GM12874 (cell line): ENCODE results near the gene IGF2BP1.

Experiments
- TF ChIP-seq, protein P1 (sequence below): IDR thresholded peaks from 2 replicates; pipeline ENCODE4 v1.5.1; 2011; ENCODE audit warnings: low read depth, mild to moderate bottlenecking, control low read depth, low read length, moderate library complexity; ENCODE audit not compliant: insufficient read depth

The IGF2BP1 gene

DNA sequence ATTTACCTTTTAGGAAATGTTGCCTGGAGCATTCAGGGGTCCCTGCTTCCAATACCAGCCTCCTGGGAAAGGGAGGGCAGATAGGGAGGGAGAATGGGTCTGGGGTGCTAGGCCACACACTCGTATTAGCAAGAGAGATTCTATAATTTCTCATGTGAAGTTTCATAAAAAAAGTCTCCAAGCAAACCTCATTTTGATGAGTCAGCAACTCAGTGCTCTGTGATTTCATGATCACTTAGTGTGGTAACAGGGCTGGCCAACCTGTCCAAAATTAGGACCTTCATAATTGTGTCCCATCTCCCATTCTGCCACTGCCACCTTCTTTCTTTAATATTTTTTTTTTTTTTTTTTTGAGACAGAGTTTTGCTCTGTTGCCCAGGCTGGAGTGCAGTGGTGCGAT is 41.4 kb downstream of the IGF2BP1 start:
- TF ChIP-seq, protein P1, sequence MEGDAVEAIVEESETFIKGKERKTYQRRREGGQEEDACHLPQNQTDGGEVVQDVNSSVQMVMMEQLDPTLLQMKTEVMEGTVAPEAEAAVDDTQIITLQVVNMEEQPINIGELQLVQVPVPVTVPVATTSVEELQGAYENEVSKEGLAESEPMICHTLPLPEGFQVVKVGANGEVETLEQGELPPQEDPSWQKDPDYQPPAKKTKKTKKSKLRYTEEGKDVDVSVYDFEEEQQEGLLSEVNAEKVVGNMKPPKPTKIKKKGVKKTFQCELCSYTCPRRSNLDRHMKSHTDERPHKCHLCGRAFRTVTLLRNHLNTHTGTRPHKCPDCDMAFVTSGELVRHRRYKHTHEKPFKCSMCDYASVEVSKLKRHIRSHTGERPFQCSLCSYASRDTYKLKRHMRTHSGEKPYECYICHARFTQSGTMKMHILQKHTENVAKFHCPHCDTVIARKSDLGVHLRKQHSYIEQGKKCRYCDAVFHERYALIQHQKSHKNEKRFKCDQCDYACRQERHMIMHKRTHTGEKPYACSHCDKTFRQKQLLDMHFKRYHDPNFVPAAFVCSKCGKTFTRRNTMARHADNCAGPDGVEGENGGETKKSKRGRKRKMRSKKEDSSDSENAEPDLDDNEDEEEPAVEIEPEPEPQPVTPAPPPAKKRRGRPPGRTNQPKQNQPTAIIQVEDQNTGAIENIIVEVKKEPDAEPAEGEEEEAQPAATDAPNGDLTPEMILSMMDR = no peak

DNA sequence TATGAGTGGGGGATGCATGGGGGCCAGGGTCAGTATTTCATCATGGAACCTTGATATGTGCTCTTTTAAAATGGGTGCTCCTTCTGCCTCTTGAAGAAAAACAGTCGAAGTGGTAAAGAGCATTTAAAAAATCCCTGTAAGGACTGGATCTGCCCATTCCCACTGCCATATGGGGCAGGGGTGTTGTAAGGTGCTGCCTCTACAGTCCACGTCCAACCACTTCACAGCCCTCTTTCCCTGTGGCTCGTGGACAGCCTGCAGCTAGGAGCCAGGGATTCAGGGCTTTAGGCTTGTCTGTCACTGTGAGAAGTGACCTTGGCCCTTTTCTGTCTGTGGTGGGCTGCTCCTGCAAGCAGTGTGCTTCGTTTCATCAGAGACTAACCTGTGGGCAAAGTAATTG is 44.3 kb downstream of the IGF2BP1 start:
- TF ChIP-seq, protein P1 = no peak

DNA sequence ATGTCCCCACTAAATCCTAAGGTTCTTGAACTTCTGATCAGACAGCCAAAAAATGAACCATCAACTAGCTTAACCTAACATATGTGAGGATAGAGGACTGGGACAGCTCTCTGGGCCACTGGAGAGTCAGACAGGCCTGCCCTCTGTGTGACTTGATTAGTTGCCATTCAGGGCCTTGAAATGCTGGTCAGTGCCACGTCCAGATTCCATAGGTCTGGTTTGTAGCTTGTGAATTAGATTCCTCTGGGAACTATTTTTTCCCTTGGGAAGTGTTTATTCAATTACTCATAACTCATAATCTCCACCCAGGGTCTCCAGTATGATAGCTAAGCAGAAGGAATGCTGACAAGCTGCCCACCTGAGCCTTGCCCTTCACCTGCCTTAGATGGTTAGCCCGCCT is 48.2 kb downstream of the IGF2BP1 start:
- TF ChIP-seq, protein P1 = no peak

DNA sequence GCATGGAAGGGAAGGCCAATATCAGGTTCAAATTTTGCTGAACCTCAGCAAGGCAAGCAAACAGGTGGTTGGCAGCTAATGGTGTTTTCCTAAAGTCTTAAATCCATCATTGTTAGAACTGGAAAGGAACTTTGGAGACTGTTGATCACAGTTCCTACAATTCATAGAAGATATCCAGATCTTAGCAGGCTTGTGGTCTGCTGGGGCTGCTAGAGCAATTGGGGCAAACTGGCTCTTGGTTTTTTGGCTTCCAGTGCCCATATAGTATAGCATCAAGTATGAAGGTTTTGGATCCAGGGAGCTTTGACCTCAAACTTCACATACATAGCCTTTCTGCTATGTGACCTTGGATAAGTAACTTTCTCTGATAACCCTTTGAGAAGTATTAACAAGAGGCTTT is 49.7 kb downstream of the IGF2BP1 start:
- TF ChIP-seq, protein P1 = no peak

DNA sequence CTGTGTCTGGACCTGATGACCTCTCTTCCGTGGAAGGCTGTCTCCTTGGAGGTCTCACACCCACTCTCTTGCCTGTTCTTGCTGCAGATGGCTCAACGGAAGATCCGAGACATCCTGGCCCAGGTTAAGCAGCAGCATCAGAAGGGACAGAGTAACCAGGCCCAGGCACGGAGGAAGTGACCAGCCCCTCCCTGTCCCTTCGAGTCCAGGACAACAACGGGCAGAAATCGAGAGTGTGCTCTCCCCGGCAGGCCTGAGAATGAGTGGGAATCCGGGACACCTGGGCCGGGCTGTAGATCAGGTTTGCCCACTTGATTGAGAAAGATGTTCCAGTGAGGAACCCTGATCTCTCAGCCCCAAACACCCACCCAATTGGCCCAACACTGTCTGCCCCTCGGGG is 52.1 kb downstream of the IGF2BP1 start:
- TF ChIP-seq, protein P1 = no peak

DNA sequence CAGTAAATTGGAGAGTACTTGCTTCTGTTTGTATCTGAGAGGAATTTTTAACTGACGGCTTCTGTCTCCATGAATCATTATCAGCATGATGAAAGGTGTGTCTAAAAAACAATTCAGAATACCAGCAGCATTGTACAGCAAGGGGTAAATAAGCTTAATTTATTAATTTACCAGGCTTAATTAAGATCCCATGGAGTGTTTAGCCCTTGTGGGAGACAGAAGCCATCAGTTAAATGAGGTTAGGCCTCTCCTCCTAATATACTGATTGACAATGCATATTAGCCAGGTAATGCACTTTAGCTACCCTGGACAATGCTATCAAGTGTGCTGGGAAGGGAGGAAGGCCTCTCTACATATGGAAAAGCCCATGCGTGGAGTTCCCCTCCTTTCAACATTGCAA is 53.4 kb downstream of the IGF2BP1 start:
- TF ChIP-seq, protein P1 = no peak

DNA sequence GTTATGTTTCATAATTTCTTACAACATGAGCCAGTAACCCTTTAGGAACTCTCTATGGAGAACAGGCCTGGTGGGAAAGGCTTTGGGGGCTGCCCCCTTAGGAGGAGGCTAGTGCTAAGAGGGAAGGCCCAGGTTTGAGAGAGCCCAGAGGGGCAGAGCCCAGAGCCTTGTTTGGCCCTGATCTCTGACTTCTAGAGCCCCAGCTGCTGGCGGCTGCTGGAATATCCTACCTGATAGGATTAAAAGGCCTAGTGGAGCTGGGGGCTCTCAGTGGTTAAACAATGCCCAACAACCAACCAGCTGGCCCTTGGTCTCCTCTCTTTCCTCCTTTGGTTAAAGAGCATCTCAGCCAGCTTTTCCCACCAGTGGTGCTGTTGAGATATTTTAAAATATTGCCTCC is 54.1 kb downstream of the IGF2BP1 start:
- TF ChIP-seq, protein P1 = no peak
